Astrocyte of the spinal cord (primary cell): ENCODE results near the gene PRPF40A.

ENCODE experiments used
- DNase-seq: peaks from one replicate; pipeline ENCODE4 v3.0.0; 2011; ENCODE audit warnings: low read depth, low spot score
- H3K4me3 ChIP-seq: 2 replicates; pipeline ENCODE4 v1.5.1; 2011; ENCODE audit warnings: low read depth, mild to moderate bottlenecking, low read length, moderate library complexity
- in situ Hi-C: cut with HindIII; loops from 2 replicates; pipeline ENCODE4 v1.10.0; 2017; ENCODE audit warnings: low sequenced_read_pairs
- TF ChIP-seq, protein P1 (sequence below): IDR thresholded peaks from 2 replicates; pipeline ENCODE4 v1.5.1; 2012; ENCODE audit warnings: low read depth, mild to moderate bottlenecking, low read length, inconsistent platforms

PRPF40A gene

GRCh38 chr2:152655880-152656279 is 61.4 kb downstream of the PRPF40A start:
- TF ChIP-seq, protein P1, sequence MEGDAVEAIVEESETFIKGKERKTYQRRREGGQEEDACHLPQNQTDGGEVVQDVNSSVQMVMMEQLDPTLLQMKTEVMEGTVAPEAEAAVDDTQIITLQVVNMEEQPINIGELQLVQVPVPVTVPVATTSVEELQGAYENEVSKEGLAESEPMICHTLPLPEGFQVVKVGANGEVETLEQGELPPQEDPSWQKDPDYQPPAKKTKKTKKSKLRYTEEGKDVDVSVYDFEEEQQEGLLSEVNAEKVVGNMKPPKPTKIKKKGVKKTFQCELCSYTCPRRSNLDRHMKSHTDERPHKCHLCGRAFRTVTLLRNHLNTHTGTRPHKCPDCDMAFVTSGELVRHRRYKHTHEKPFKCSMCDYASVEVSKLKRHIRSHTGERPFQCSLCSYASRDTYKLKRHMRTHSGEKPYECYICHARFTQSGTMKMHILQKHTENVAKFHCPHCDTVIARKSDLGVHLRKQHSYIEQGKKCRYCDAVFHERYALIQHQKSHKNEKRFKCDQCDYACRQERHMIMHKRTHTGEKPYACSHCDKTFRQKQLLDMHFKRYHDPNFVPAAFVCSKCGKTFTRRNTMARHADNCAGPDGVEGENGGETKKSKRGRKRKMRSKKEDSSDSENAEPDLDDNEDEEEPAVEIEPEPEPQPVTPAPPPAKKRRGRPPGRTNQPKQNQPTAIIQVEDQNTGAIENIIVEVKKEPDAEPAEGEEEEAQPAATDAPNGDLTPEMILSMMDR = no peak
- no peak for DNase-seq
- in situ Hi-C loops = no loop called here
- H3K4me3 ChIP-seq = no peak overlapping the region

GRCh38 chr2:152651834-152652233 is 65.4 kb downstream of the PRPF40A start:
- DNase-seq = no peak
- TF ChIP-seq, protein P1 = no peak
- H3K4me3 ChIP-seq = no peak overlapping the region
- in situ Hi-C loops = no loop called here

DNA sequence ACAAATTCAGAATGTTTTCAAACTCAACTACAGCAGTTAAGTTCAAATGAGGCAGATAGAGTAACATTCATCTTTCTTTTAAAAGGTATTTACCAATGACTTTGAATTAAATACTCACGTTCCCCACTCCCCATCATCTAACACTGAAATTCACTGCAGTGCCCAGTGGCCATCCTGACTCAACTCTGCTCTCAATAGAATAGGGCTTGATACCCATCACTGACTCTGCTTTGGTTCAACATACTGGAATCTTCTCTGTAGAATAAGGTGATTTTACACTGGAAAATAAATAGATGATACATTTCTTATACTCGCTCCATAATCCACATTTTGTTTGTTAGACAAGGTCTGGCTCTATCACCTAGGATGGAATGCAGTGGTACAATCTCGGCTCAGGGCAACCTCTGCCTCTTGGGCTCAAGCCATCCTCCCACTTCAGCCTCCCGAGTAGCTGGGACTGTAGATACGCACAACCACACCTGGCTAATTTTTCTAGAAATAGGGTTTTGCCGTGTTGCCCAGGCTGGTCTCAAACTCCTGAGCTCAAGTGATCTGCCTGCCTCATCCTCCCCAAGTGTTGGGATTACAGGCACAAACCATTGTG is 66.4 kb downstream of the PRPF40A start:
- no peak overlapping the region for H3K4me3 ChIP-seq
- DNase-seq = no peak
- TF ChIP-seq, protein P1 = no peak
- in situ Hi-C loops = no loop called here

- no peak overlapping the region for H3K4me3 ChIP-seq
- no peak for DNase-seq
- TF ChIP-seq, protein P1 = no peak
- in situ Hi-C loops = no loop called here
Observed at GRCh38 chr2:152649997-152650396, 67.3 kb downstream of the PRPF40A start.

GRCh38 chr2:152648336-152648735 is 68.9 kb downstream of the PRPF40A start:
- TF ChIP-seq, protein P1 = peak; percentile 37
- peak; percentile 39 for DNase-seq
- in situ Hi-C loops = no loop called here

GRCh38 chr2:152647552-152647951 is 69.7 kb downstream of the PRPF40A start:
- in situ Hi-C loops = no loop called here

More at GRCh38 chr2:152648336-152648735, 68.9 kb downstream of the PRPF40A start:
- H3K4me3 ChIP-seq = no peak overlapping the region

More at GRCh38 chr2:152647552-152647951, 69.7 kb downstream of the PRPF40A start:
- TF ChIP-seq, protein P1 = no peak
- no peak overlapping the region for H3K4me3 ChIP-seq
- peak; percentile 62 for DNase-seq
